Activated CD4-positive, alpha-beta T cell treated with anti-CD3 and anti-CD28 coated beads, Interleukin-2, amount 50 U/mL, for 16 hours (primary cell): Measurements from ENCODE around the gene MSRB3.
"Not testable (repeated sequence)": the region's sequence is repeated elsewhere in the genome, so short reads cannot be mapped to it uniquely, and the experiment has no call there.

Experiments
- DNase-seq: peaks from one replicate; pipeline ENCODE4 v3.0.0-alpha.2; 2020

Gene MSRB3

GRCh38 chr12:65292241-65292640, 13.8 kb downstream of the MSRB3 start:
- no peak for DNase-seq

GRCh38 chr12:65293735-65294134, 15.3 kb downstream of the MSRB3 start:
- no peak for DNase-seq

GRCh38 chr12:65294641-65295262, 16.3 kb downstream of the MSRB3 start:
- no peak for DNase-seq

GRCh38 chr12:65296508-65297265, 18.2 kb downstream of the MSRB3 start:
- no peak for DNase-seq

- no peak for DNase-seq
These were observed 21.6 kb downstream of the MSRB3 start for GRCh38 chr12:65300097-65300496.

- DNase-seq, result no peak
These were observed 22.3 kb downstream of the MSRB3 start for GRCh38 chr12:65300679-65301349.

- DNase-seq, result no peak
These were observed 24.4 kb downstream of the MSRB3 start for GRCh38 chr12:65302891-65303290.

- no peak for DNase-seq
These were observed 27.0 kb downstream of the MSRB3 start for GRCh38 chr12:65305346-65305950.

GRCh38 chr12:65306366-65307168, 28.1 kb downstream of the MSRB3 start:
- DNase-seq, result peak; percentile 28

- DNase-seq, result no peak
These were observed 28.7 kb downstream of the MSRB3 start for GRCh38 chr12:65307169-65307501.

GRCh38 chr12:65308006-65308405, 29.5 kb downstream of the MSRB3 start:
- DNase-seq, result no peak

- no peak for DNase-seq
These were observed 30.2 kb downstream of the MSRB3 start for GRCh38 chr12:65308601-65309071.

- no peak for DNase-seq
These were observed 32.8 kb downstream of the MSRB3 start for GRCh38 chr12:65311260-65311659.

GRCh38 chr12:65313719-65314317, 35.3 kb downstream of the MSRB3 start:
- DNase-seq, result no peak

GRCh38 chr12:65315238-65315637, 36.8 kb downstream of the MSRB3 start:
- not testable (repeated sequence) for DNase-seq

GRCh38 chr12:65318186-65318685, 39.8 kb downstream of the MSRB3 start:
- DNase-seq, result no peak

- no peak for DNase-seq
These were observed 41.3 kb downstream of the MSRB3 start for GRCh38 chr12:65319688-65320200.

- no peak for DNase-seq
These were observed 44.6 kb downstream of the MSRB3 start for GRCh38 chr12:65323070-65323469.

- no peak for DNase-seq
These were observed 45.6 kb downstream of the MSRB3 start for GRCh38 chr12:65324056-65324455.

GRCh38 chr12:65324551-65324950, 46.1 kb downstream of the MSRB3 start:
- DNase-seq, result no peak

- DNase-seq, result no peak
These were observed 46.7 kb downstream of the MSRB3 start for GRCh38 chr12:65325183-65325582.

- no peak for DNase-seq
These were observed 48.1 kb downstream of the MSRB3 start for GRCh38 chr12:65326616-65327015.
